SW480 (cell line): ENCODE measurements around the gene NLGN1.

Experiments
- DNase-seq: peaks from one replicate; pipeline ENCODE4 v3.0.0-alpha.2; 2016; ENCODE audit warnings: low spot score

NLGN1 gene

GRCh38 chr3:173843060-173843459 is 445.5 kb downstream of the NLGN1 start:
- no peak for DNase-seq

- no peak for DNase-seq
Observed at GRCh38 chr3:173846584-173846983, 449.0 kb downstream of the NLGN1 start.

- no peak for DNase-seq
Observed at GRCh38 chr3:173849489-173849888, 451.9 kb downstream of the NLGN1 start.

GRCh38 chr3:173857154-173857553 is 459.6 kb downstream of the NLGN1 start:
- DNase-seq = no peak

GRCh38 chr3:173862701-173863100 is 465.2 kb downstream of the NLGN1 start:
- DNase-seq = no peak

GRCh38 chr3:173863551-173863950 is 466.0 kb downstream of the NLGN1 start:
- DNase-seq = no peak

- peak; percentile 36 for DNase-seq
Observed at GRCh38 chr3:173865900-173866498, 468.5 kb downstream of the NLGN1 start.

GRCh38 chr3:173869766-173870165 is 472.2 kb downstream of the NLGN1 start:
- no peak for DNase-seq

- no peak for DNase-seq
Observed at GRCh38 chr3:173870976-173871375, 473.4 kb downstream of the NLGN1 start.

- no peak for DNase-seq
Observed at GRCh38 chr3:173875790-173876189, 478.2 kb downstream of the NLGN1 start.

GRCh38 chr3:173876476-173876875 is 478.9 kb downstream of the NLGN1 start:
- DNase-seq = no peak

GRCh38 chr3:173887888-173888287 is 490.3 kb downstream of the NLGN1 start:
- DNase-seq = no peak

GRCh38 chr3:173889596-173889995 is 492.1 kb downstream of the NLGN1 start:
- DNase-seq = no peak

- DNase-seq = no peak
Observed at GRCh38 chr3:173890091-173890490, 492.5 kb downstream of the NLGN1 start.

- DNase-seq = no peak
Observed at GRCh38 chr3:173891272-173892100, 493.9 kb downstream of the NLGN1 start.

- DNase-seq = no peak
Observed at GRCh38 chr3:173892547-173892946, 495.0 kb downstream of the NLGN1 start.

GRCh38 chr3:173893066-173893465 is 495.5 kb downstream of the NLGN1 start:
- no peak for DNase-seq

- no peak for DNase-seq
Observed at GRCh38 chr3:173893835-173894234, 496.3 kb downstream of the NLGN1 start.

GRCh38 chr3:173897631-173898030 is 500.1 kb downstream of the NLGN1 start:
- DNase-seq = no peak

GRCh38 chr3:173901649-173902048 is 504.1 kb downstream of the NLGN1 start:
- no peak for DNase-seq

- no peak for DNase-seq
Observed at GRCh38 chr3:173902401-173902800, 504.9 kb downstream of the NLGN1 start.

- DNase-seq = no peak
Observed at GRCh38 chr3:173902871-173903270, 505.3 kb downstream of the NLGN1 start.

- no peak for DNase-seq
Observed at GRCh38 chr3:173905381-173905780, 507.8 kb downstream of the NLGN1 start.

- no peak for DNase-seq
Observed at GRCh38 chr3:173911446-173911845, 513.9 kb downstream of the NLGN1 start.
